Measurements from ENCODE around the gene SMARCAL1. TPM values are rescaled to one million over a fixed set of nuclear protein-coding genes. Genes with fewer than 3 reads are reported as not detected.
"Not testable (repeated sequence)": the region's sequence is repeated elsewhere in the genome, so short reads cannot be mapped to it uniquely, and the experiment has no call there.

The SMARCAL1 gene
- total and polyA plus RNA-seq, 12 donors: 8.2 to 28.9 (median 21.1) TPM

- H3K4me1 ChIP-seq (replicated peaks in 1 of 2): no peaks in the 10 kb centered on the region
- intact Hi-C loops (cut with DNase I): loop anchor here in 1 of 2 donors (2.0 kb wide), 1 partner anchor 150 kb away; no protein-coding TSS in a partner anchor
- 48 to 53% (median 50%) methylated on average over 2 of the region's 2 CpGs for WGBS, 4 donors
- no peaks in the 10 kb centered on the region for H3K27me3 ChIP-seq
- H3K4me3 ChIP-seq: no peak overlapping the region
- H3K9me3 ChIP-seq (replicated peaks in 1 of 3): no peaks in the 10 kb centered on the region
- no peak for DNase-seq
- no peak for TF ChIP-seq POLR2A (IDR thresholded peaks at IDR 0.05)
- TF ChIP-seq CTCF (IDR thresholded peaks at IDR 0.05): peak; percentile 67 to 88 (median 77)
- no peaks in the 10 kb centered on the region for H3K36me3 ChIP-seq (replicated peaks in 1 of 2)
- H3K27ac ChIP-seq: no peak overlapping the region
These were observed 104.6 kb downstream of the SMARCAL1 start for GRCh38 chr2:216516730-216517350.

GRCh38 chr2:216517447-216518225 lies 105.4 kb downstream of the SMARCAL1 start:
- TF ChIP-seq CTCF (IDR thresholded peaks at IDR 0.05): no peak
- TF ChIP-seq POLR2A (IDR thresholded peaks at IDR 0.05): no peak
- 84 to 89% (median 86%) methylated on average over 4 of the region's 4 CpGs for WGBS, 4 donors
- H3K27me3 ChIP-seq: no peaks in the 10 kb centered on the region
- intact Hi-C loops (cut with DNase I): loop anchor here (2.0 kb wide), 2 partner anchors 147 to 149 kb away; no protein-coding TSS in a partner anchor
- H3K9me3 ChIP-seq (replicated peaks in 1 of 3): no peaks in the 10 kb centered on the region
- no peak overlapping the region for H3K27ac ChIP-seq
- DNase-seq: no peak
- H3K4me1 ChIP-seq (replicated peaks in 1 of 2): no peaks in the 10 kb centered on the region
- H3K4me3 ChIP-seq: no peak overlapping the region
- H3K36me3 ChIP-seq (replicated peaks in 1 of 2): no peaks in the 10 kb centered on the region

- H3K4me3 ChIP-seq; H3K9me3 ChIP-seq (replicated peaks in 1 of 3); H3K27ac ChIP-seq; H3K27me3 ChIP-seq; H3K36me3 ChIP-seq (replicated peaks in 1 of 2); H3K4me1 ChIP-seq (replicated peaks in 1 of 2): not testable (repeated sequence)
- peak in 1 of 7 donors; percentile 43 for DNase-seq
- intact Hi-C loops (cut with DNase I): loop anchor here in 1 of 2 donors (2.0 kb wide), 1 partner anchor 146 kb away; no protein-coding TSS in a partner anchor
- WGBS, 4 donors: 76 to 85% (median 81%) methylated on average over 9 of the region's 9 CpGs
These were observed 106.4 kb downstream of the SMARCAL1 start for GRCh38 chr2:216518566-216519119.

- Histone ChIP-seq H3K27ac (no peak overlapping the region), H3K36me3 (replicated peaks in 1 of 2) (no peaks in the 10 kb centered on the region), H3K4me1 (replicated peaks in 1 of 2) (no peaks in the 10 kb centered on the region), H3K9me3 (replicated peaks in 1 of 3) (no peaks in the 10 kb centered on the region), H3K4me3 (no peak overlapping the region), H3K27me3 (no peaks in the 10 kb centered on the region)
- WGBS, 4 donors: 55 to 63% (median 59%) methylated on average over 3 of the region's 3 CpGs
- TF ChIP-seq CTCF (IDR thresholded peaks at IDR 0.05) (peak; percentile 58 to 91 (median 80)), POLR2A (IDR thresholded peaks at IDR 0.05) (no peak)
- intact Hi-C loops (cut with DNase I): loop anchor here in 1 of 2 donors (2.0 kb wide), 1 partner anchor 146 kb away; no protein-coding TSS in a partner anchor
- peak; percentile 67 to 90 (median 79) for DNase-seq
These were observed 107.0 kb downstream of the SMARCAL1 start for GRCh38 chr2:216519154-216519762.
